HL-60/S4 (cell line): ENCODE results near the gene CCDC92.

Experiments used
- in situ Hi-C: fragments of 300-500 bp; cut with MboI; formaldehyde crosslinking; loops from 2 replicates; pipeline ENCODE4 v1.14.3; 2022; ENCODE audit warnings: low sequenced_read_pairs

CCDC92 gene, protein sequence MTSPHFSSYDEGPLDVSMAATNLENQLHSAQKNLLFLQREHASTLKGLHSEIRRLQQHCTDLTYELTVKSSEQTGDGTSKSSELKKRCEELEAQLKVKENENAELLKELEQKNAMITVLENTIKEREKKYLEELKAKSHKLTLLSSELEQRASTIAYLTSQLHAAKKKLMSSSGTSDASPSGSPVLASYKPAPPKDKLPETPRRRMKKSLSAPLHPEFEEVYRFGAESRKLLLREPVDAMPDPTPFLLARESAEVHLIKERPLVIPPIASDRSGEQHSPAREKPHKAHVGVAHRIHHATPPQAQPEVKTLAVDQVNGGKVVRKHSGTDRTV

DNA sequence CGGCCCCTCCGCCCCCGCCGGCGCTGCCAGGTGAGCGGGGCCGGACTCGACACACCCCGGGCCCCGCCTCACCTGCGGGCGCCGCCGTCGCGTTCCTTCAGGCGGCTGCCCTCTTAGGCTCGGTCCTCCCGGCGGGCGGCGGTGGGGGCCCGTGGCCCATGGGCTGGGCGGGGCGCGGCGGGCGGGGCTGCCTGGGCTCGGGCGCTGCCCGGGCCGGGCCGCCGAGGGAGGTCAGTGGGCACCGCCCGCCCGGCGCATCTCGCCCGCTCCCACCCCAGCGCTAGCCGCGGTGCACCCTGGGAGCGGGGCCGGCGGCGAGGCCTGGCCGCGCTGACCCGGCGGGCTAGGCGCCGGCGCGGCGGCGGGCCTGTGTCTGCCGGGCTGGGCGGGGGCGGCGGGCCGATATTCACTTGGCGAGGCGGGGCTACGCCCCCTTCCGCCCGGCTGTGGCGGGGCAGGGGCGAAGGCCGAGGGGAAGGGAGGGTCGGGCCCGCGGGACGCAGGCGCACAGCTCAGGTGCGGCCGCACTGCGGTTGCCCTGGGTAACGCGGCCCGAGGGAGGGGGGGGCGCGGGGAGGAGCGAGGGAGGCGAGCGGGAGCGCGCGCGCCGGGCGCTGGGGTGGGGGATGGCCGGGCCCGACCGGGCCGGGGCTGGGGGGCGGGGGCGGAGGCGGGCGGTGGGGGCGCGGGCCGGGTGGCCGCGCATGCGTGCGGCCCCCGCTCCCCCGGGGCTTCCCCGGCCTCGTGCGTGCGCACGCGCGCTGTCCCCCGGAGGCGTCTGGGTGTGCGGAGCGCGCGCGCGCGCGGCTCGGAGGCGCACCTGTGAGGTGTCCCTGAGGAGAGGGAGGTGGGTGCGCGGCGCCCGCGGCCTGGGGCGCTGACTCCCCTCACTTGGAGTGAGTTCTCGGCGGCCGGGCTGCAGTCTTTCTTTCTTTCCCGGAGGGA, at the start of gene CCDC92, which contains the start of gene ZNF664:
Gene CCDC92 (minus strand): TSS at position 375 of the 945 bp plus-strand sequence. CDS start 28,526 bp downstream, outside the sequence.
Gene ZNF664 (plus strand): TSS at position 759 of the 945 bp plus-strand sequence. CDS start 38,930 bp downstream, outside the sequence.
- in situ Hi-C loops, result no loop called here

DNA sequence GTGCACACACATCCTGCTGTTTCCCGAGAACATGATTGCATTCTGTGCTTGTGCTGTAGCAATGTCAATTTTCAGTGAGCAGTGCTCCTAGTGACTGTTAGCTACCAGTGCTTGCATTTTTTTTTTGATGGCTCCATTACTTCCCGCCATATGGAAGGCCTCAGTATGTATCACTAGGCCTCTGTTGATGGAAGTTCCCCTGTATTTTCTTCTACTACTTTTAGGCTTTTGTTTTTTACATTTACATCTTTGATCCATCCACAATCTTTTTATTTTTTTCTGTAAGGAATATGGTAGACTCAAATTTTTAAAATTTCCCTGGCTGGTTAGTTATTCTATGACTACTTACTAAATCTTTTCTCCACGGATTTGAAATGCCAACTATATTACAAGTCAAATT, 49.5 kb upstream of the CCDC92 start:
- in situ Hi-C loops, result loop anchor here (10.0 kb wide), 1 partner anchor 117 kb away; no protein-coding TSS in a partner anchor

DNA sequence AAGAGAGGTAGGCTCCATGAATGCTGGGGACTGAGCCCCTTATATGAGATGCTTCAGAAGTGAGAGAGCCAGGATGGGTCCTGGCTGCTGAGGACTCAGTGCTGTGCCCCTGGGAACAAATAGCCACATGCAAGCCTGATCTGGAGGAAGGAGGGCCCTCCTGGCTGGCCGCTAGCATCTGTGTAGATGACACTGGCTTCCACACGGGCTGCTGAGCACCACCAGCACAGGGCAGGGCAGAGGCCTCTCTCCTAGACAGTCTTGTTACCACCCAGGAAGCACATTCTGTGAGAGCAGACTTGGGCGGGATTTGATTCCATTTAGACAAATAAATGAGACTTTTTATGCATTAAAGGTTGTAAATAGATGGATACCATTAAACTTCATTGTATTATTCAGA, 48.4 kb upstream of the CCDC92 start:
- in situ Hi-C loops, result loop anchor here (10.0 kb wide), 1 partner anchor 116 kb away; no protein-coding TSS in a partner anchor

DNA sequence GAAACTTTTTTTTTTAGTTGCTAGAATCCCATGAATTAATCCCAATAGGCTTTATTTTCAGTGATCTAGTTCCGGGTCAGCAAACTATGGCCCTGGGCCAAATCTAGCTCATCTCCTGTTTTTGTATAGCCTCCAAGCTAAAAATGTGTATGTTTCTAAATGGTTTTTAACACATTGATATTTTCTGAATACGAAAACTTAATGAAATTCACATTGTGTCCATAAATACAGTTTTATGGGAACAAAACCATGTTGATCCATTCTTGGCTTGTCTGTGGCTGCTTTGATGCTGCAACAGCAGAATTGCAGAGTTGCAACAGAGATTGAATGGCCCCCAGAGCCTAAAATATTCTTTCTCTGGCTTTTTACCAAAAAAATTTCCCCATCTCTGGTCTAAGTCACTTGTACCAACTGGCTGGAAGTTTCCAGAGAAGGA, 47.9 kb upstream of the CCDC92 start:
- in situ Hi-C loops, result loop anchor here (10.0 kb wide), 1 partner anchor 116 kb away; no protein-coding TSS in a partner anchor

DNA sequence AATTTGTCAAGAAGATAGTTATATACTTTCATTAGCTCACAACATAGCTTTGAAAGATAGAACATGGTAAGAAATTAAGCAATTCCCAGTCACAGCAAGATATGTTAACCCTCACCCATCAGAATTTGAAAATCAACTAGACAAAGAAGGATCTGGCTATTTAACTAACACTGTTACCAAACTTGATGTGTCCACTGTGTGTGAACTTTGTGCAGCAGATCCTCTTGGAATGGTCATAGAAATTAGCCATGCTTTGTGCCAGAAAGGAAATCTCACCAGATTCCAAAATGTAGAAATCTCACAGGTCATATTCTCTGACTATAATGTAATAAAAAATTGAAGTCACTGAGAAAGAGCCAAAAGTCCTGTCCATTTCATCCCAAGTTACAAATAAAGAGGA, 46.5 kb upstream of the CCDC92 start:
- in situ Hi-C loops, result no loop called here

DNA sequence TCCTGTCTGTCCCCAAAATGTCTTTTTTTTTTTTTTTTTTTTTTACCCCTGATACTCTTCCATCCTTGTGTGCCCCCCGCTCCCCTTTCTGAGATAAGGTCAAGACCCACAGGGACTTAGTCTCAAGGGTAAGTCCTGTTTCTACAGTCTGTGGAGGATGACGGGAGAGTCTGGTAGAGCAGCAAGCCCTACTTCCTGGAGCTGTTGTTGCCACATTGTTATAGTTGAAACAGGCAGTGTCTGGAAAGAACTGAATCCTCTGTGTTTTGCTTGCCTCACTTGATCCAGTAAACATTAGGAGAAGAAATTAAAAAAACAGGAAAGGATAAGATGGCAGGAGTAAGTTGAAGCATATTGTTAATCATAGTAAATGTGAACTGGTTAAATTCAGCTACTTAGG, 45.9 kb upstream of the CCDC92 start:
- in situ Hi-C loops, result no loop called here

DNA sequence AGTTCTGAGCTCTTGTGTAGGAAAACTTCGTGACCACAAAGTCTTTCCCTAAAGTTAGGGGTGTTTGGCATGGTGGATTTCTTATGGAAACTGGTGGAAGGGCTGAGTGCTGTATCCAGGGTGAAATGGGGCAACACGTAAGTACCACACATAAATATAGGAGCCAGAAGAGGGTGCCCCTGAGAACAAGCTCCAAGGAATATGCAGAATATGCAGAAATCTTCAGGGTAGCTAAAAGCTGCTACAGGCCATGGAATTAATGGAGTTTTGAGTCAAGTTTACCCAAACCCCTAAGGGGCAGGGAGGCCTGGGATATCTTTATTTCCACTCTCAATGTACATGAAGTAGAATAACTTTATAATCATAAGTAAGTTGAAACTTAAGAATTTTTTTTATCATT, 44.4 kb upstream of the CCDC92 start:
- in situ Hi-C loops, result no loop called here

DNA sequence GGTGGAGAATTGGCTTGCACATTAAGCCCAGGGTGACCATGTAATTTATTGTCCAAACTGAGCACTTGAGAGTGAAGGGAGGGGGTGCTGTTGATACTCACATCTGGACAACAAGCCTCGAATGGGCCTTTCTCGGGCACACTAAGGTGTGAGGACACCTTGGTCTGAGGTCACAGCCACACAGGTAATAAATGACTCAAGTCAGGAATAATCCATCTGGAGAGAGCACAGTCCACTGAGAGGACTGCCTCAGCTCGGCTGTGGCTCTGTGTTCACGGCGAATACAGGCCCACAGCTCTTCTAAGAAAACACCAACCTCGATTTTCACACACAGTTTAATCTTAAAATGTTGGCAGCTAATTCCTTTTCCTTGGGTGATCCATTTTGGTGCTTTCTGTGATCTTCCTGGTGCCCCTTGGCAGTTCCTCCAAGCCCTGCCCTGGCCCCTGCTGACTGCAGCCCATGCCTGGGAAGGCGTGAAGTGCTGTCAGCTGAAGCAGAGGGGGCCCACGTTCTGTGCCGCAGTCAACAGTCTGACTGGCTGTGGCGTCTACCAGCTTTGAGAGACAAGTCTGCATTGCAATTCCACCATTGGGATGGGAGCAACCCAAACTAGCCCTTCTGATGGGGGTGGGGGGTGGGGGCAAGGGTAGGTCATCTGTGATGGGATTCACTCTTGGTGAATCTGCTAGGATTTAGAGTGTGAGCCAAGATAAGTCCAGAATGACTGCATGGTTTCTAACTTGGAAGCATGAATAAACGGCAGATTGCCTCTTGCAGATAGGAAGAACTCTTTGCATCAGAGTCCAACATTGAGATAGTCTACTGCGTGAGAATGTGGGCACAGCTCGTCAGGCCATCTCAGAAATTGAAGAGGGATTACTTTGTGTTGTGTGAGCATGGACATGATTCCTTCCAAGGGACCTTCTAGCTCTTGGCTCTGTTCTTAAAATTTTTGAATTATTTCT, 43.1 kb upstream of the CCDC92 start:
- in situ Hi-C loops, result no loop called here

DNA sequence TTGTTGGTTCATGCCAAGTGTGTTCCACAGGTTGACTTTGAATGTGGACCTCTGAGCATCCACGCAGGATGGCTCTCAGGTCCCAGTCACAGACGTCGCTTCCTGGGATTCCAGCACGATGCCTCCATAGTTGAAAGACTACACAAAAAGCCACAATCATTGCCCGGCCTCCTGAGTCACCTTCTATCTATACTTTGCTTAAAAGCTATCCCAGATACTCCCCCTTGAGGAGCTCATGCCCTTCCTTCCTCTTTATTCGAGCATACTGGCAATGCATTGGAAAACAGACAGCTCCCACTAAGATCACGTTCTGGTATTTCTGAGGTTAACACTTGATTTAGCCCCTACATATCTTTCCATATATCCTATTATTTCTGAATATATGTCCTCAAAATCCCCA, 40.4 kb upstream of the CCDC92 start:
- in situ Hi-C loops, result no loop called here

DNA sequence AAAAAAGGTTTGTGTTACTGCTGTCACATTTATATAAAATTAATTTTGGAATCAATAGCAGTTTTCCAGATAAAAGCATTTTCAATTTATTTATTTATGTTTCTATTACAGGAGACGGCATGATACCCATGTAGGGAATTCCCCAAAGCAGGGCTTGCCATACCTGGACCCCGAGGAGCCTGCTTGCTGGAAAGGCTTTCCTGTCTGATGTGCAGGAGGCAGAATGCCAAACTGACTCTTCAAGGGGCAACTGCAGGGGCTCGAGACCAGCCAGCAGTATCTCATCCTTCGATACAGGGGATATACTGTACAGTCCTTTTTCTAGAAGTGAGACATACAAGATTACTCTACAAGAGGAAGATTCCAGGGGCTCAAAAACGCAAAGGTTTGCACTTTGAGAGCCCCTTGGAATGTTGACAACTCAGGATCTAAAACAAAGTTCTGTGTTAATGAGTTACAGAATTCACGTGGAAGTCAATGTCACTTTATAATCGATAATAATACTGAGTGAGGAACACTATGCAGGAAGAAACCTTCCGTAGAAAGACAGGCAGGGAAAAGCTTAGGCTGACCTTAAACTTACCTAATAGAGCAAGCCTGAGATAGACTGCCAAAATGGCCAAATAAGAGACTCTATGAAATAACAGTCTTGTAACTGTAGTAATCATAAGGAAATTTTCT, 38.9 kb upstream of the CCDC92 start:
- in situ Hi-C loops, result no loop called here

DNA sequence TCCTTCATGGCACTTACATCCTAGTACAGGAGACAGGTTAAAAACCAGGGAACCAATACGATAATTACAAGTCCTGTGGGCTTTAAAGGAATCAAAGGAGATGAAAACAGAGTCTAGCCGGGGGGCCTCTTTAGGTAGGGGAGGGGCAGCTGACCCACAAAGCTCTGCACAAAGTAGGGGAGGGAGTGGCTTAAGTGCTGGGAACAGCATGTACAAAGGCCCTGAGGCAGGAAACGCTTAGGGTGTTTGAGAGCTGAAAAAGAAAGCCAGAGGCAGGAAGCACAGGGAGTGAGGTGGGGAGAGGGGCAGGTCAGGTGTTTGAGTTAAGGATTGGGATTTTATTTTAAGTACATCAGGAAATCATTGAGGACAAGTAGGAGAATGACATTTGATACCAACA, 38.1 kb upstream of the CCDC92 start:
- in situ Hi-C loops, result no loop called here

DNA sequence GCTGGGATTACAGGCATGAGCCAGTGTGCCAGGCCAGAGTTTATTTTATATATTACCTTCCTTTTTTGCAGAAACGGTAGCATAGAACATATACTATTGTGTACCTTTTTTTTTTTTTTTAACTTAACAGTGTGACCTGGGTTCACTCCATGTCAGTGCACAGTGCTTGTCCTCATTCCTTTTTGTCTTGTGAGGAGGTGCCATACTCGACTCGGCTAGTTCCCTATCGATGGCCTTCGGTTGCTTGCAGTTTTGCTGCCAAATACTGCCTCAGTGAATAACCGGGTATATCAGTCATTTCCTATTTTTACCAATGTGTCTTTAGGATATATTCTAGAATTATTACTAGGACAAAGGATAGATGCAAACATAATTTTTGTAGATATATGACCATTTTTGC, 37.1 kb upstream of the CCDC92 start:
- in situ Hi-C loops, result no loop called here

DNA sequence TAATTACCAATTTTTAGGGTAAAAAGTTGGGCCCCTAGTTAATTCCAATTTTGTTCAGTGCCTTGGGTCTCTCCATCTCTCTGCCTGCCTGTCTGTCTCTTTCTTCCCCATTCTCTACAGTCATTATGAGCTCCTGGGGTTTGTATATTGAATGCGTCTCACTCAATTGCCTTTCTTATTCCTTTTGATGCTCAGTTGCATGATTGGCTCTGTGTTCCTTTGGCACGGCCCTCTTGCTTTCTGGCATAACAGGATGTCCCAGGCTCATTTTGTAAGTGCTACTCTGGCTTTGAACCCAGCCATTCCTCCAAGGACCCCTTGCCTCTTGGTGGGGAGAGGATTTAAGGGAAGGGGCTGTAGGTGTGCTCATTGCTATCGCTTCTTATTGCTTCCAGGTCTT, 36.0 kb upstream of the CCDC92 start:
- in situ Hi-C loops, result no loop called here

DNA sequence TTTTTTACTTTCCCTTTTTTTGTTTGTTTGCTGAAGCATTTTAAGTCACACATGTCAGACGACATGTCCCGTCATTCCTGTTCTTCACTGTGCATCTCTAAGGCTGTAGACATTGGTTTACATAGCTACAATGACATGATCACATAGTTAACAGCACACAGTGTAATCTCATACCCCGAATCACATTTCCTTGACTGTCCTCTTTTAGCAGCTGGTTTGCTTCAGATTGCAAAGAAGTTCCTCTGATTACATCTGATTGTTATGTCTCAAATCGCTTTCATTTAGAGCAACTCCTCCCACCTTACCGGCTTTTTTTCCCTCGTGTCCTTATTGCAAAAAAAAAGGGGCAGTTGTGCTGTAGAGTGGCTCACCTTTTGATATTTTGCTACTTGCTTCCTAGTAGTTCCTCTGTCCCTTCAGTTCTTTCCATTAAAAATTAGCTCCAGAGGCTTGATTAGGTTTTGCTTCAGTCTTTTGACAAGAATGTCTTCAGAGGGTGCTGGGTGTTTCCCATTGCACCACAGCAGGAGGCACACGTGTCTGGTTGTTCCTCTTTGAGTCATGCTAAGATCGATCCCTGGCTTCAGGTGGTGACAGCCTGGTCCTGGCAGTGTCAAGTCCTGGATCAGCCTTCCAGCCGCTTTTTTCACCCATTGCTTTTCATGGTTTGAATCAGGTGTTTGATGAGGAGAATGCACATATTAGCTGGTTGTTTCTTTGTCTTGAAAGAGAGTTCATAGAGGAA, 35.4 kb upstream of the CCDC92 start:
- in situ Hi-C loops, result no loop called here

DNA sequence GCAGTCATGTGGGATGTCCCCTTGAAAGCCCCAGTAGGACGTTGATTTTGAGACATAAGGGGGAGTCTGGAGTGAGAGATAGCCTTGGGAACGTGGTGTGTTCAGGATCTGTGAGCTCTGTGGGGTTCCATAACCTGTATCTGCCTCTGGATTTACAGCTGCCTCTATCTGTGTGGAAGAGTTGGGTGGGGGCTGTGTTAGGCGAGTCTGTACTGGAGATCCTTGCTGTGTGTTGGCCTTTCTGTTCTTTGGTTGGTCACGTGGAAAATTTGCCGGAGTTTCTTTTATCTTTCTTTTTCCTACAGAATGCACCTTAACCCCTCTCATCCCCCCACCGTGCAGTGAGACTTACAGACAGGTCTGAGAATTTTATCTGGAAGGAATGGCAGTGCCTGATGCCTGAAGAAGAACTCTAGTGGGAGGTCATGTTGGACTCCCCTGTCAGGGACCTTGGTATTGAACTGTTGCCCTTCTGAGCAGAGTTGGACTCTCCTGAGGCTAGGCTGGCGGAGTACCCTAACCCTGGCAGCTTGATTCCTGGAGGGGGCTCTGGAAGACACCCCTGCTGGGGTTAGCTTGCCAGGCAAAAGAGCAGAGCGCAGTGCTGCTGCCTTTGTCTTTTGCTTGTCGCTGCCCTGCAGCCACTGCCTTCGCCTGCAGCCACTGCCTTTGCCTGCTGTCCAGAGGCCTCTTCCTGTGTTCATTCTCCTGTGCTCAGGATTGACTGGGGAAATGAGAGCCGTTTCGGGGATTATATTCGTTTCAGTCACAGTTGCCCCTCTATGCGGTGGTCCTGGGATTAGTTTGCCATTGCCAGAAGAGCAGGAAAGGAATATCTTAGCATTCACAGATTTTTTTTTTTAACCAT, 34.4 kb upstream of the CCDC92 start:
- in situ Hi-C loops, result no loop called here

DNA sequence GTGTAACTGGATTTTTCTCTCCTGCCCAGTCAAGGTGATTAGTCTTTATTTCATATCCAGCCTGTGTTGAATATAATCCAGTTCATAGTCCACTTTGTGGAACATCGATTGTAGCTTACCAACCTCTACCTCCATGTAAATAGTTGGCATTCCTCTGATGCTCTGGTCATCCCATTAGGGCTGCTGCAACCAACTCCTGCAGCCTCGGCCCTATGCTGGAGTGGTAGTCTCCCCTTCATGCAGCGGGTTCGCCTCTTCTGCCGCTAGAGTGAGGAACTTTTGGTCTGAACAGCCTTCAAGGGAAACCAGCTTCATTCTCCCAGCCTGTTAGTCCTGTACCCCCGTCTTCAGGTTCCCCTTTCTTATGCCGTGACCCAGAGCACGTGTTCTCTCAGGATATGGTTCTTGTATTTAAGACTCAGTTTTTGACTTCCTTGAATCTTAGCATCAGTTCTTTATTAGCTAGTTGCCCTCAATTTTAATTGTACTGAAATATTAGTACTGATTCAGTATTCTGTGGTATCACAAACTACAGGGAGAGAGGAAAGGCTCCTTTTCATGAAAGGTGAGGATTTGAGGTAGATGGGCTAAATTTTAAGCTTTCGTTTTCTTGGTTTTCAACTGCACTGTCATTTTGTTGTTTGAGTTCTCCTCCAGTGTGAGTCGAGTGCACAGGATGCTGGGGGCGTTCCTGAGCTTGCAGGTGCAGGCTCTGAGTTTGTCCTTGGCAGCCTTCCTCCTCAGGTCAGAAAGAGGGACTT, 33.6 kb upstream of the CCDC92 start:
- in situ Hi-C loops, result no loop called here

DNA sequence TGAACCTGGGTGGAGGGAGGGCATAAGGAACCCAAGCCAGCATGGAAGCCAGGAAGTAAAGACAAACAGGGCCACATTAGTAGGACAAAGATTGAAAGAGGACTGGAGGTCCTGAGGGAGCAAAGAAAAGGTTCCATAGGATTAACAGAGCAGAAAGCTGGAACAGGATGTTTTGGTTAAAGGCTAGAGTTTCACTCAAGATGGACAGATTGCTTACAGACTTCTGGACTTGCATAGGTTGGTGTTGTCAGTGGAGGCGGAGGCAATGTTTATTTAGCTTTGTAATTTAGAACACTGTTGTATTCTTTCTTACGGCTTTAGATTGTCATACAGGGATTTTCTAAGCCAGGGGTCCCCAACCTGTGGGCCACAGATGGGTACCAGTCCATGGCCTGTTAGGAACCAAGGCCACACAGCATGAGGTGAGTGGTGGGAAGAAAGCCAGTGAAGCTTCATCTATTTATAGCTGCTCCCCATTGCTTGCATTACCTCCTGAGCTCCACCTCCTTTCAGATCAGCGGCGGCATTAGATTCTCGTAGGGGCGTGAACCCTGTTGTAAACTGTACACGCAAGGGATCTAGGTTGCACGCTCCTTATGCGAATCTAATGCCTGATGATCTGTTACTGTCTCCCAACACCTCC, 31.7 kb upstream of the CCDC92 start:
- in situ Hi-C loops, result no loop called here
